ENCODE data around the gene B9D1.
A peak's percentile ranks its signal among the peaks of the same experiment; 100 is the strongest.

B9D1 gene

DNA sequence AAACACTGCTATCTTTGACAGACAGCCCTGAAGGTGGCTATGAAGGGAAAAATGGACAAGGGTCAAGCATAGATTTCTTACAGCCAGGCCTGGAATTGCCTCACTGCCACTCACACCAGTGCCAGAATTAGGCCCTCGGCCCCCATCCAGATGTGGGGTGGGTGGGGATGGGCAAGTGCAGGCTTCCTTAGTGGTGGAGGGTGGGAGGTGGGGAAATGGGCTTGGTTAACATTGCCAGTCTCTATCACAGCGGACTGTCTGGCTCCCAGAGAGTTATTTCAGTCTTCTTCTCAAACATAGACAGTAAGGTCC, 24.9 kb downstream of the B9D1 start:
- no peak overlapping the region for H3K27ac Mint-ChIP-seq
- peaks cover 4 to 7% of the 10 kb centered on the region in 2 donors for H3K36me3 Mint-ChIP-seq
- no peak overlapping the region for H3K4me3 Mint-ChIP-seq
- no peak for DNase-seq
- peaks cover 12 to 42% of the 10 kb centered on the region in 2 donors for H3K27me3 Mint-ChIP-seq
- H3K9me3 Mint-ChIP-seq = no peaks in the 10 kb centered on the region
- H3K4me1 Mint-ChIP-seq = peaks cover 2 to 13% of the 10 kb centered on the region in 2 donors
- ATAC-seq (replicated peaks) = no peak

DNA sequence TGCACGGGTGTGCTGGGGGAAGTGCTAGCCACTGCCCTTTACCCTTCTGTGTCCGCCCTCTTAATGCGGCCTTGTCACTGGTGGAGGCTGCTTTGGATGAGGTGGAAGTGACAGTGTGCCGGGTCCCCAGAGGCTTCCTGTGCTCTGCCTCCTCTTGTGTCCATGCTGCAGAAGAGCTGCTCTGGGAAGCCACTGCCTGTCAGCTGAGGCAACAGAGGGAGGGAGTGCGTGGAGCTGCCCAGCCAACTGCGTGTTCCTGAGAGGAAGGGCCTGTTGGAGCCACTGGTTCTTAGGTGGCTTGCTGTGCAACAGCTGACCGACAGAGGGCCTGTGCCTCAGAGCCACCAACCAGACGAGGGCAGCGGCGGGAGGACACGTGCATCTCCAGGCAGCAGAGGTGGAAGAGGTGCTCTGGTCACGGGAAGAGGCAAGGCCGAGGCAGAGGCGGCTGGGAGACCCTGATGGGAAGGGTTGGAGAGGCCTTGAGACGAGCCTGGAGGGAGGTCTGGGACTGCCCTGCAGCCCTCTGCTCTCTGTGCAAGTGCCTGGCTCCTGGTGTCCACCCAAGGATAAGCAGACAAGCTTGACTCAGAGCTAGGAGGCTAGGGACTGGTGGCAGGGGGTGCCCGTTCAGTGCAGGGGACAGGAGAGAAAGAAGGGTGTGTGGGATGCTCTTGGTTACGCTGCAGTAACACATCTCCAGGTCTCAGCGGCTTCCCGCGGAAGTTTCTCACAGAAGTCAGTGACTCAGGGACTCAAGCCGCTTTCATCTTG, 25.4 kb downstream of the B9D1 start:
- Mint-ChIP-seq H3K4me3 (no peak overlapping the region), H3K9me3 (no peaks in the 10 kb centered on the region), H3K27ac (no peak overlapping the region), H3K36me3 (peaks cover 7% of the 10 kb centered on the region in 2 donors), H3K4me1 (peaks cover 4 to 16% of the 10 kb centered on the region in 2 donors), H3K27me3 (peaks cover 11 to 44% of the 10 kb centered on the region in 2 donors)
- ATAC-seq (replicated peaks) = no peak
- no peak for DNase-seq

DNA sequence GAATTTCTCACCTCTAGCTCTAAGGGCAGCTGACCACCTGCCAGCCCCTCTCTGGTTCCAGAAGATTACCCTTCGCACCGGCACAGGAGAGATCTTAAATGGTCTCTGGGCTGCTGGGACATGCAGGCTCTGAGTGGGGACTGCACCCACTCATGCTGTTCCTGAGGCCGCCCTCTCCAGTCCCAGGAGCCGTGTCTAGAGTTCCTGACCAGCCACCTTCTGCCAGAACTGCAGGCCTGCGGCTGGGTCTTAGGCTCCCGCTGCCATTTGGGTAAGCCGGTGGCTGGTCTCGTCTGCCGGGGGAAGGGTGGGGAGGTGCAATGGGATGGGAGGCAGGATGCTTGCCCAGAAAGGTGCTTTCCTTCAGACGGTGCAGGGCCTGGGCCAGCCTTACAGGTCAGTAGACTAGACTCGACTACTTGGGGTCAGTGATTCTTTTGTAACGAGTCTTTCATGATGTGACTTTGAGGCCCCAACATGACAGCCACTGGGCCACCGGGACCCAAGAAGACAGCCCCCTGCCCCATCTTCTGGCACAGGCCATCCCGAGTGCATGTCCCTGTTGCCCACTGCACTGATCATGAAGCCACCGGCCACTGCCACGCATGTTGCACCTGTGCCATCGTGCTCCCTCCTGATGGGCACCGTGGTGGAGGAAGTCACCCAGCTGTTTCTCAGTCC, 26.4 kb downstream of the B9D1 start:
- ATAC-seq (replicated peaks) (no peak), DNase-seq (no peak)
- no peak overlapping the region for H3K27ac Mint-ChIP-seq
- H3K4me1 Mint-ChIP-seq = peaks cover 7 to 16% of the 10 kb centered on the region in 2 donors
- H3K9me3 Mint-ChIP-seq = no peaks in the 10 kb centered on the region
- peaks cover 3 to 33% of the 10 kb centered on the region in 2 donors for H3K27me3 Mint-ChIP-seq
- H3K4me3 Mint-ChIP-seq = no peak overlapping the region
- H3K36me3 Mint-ChIP-seq = peaks cover 10 to 11% of the 10 kb centered on the region in 2 donors

DNA sequence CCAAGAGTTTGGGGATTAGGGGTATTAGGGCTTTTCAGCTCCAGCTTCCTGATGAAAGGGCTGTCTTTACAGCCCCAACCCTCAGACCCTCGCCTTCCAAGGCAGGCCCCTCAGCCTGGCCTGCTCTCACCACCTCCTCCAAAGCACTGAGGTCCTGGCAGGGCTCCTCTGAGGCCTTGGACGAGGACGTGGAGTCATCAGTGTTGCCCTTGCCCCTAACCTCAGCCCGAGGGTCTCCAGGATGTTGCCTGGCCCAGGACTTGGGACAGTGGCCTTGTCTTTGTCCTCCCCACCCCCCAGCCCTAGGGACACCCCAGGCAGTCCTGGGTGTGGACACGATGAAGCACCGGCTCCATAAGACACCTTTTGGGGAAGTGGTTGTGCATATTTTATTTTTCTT, 28.2 kb downstream of the B9D1 start:
- Mint-ChIP-seq H3K27ac (no peak overlapping the region), H3K36me3 (peaks cover 10 to 18% of the 10 kb centered on the region in 2 donors), H3K27me3 (peaks cover 3 to 28% of the 10 kb centered on the region in 2 donors), H3K4me3 (no peak overlapping the region), H3K9me3 (no peaks in the 10 kb centered on the region), H3K4me1 (peaks cover 7 to 16% of the 10 kb centered on the region in 2 donors)
- no peak for ATAC-seq (replicated peaks)
- DNase-seq = no peak

DNA sequence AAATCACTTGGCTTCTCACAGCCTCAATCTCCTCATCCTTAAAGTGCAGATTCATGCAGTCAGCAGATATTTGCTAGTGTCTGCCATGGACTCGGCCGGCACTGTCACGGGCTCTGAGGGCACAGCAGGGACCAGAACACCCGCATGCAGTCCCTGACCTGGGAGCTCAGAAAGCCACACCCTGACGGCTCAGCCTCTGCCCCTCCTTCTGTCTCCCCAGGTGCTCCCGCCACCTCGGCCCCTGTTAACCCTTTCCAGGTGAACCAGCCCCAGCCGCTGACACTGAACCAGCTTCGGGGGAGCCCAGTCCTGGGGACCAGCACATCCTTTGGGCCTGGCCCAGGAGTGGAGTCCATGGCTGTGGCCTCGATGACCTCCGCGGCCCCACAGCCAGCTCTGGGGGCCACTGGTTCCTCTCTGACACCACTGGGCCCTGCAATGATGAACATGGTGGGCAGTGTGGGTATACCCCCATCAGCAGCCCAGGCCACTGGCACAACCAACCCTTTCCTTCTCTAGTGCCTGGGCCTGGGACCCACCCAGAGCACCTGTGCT, 28.7 kb downstream of the B9D1 start:
- Mint-ChIP-seq H3K27me3 (peaks cover 3 to 22% of the 10 kb centered on the region in 2 donors), H3K27ac (no peak overlapping the region), H3K36me3 (peaks cover 10 to 20% of the 10 kb centered on the region in 2 donors), H3K4me3 (no peak overlapping the region), H3K4me1 (peaks cover 7 to 16% of the 10 kb centered on the region in 2 donors), H3K9me3 (no peaks in the 10 kb centered on the region)
- DNase-seq (no peak), ATAC-seq (replicated peaks) (no peak)

DNA sequence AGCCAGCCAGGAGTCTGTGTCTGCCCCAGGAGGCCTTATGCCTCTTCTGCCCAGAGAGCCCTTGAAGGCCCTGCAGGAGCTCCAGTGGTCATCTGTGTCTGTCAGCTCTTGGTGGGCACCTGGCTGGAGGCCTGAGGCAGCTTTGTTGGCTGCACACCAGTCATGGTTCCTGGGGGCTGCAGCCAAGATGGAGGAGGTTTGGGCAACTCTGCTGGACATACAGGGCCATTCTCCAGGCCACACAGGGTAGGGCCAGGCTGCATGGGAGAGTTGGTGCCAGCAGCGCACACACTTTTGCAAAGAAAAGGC, 29.4 kb downstream of the B9D1 start:
- Mint-ChIP-seq H3K36me3 (peaks cover 10 to 22% of the 10 kb centered on the region in 2 donors), H3K27me3 (peaks cover 3 to 22% of the 10 kb centered on the region in 2 donors)
- DNase-seq = no peak

DNA sequence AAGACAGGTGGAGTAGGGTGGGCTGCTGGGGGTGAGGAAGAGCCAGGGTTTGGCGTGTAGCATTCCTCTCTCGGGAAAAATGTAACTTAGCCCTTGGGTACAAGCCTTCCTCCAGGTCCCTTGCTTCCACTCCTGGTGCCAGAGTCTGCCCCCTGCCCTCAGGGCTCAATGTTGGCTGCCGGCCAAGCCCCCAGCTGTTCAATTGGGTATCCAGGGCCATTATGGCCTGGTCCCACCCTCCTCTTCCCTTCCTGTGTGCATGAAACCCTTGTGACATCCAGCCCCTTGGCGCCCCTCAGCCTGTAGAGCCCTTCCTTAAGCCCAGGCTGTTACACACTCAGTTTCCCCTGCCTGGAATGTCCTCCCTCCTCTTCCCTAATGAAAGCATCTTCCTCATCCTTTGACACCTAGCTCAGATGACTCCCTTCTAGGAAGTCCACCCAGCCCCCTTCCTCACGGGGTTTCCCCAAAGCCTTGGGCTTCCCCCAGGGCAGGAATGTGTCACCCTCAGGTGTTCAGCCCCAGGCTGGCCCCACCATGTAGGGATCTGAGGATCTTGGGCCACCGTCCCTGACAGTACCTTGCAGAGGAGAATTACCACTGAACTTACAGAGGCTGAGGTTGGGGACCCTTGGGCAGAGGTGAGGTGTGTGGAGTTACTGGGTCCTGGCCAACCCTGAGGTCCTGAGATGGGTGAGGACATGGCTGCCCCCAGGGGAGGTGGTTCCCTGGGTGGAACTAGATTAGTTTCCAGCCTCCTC, 30.0 kb downstream of the B9D1 start:
- DNase-seq = peak; percentile 25
- H3K9me3 Mint-ChIP-seq = no peaks in the 10 kb centered on the region
- H3K4me3 Mint-ChIP-seq = no peak overlapping the region

More for the DNA sequence above, 29.4 kb downstream of the B9D1 start:
- Mint-ChIP-seq H3K4me3 (no peak overlapping the region), H3K27ac (no peak overlapping the region), H3K9me3 (no peaks in the 10 kb centered on the region), H3K4me1 (peaks cover 7 to 16% of the 10 kb centered on the region in 2 donors)
- ATAC-seq (replicated peaks) = no peak

DNA sequence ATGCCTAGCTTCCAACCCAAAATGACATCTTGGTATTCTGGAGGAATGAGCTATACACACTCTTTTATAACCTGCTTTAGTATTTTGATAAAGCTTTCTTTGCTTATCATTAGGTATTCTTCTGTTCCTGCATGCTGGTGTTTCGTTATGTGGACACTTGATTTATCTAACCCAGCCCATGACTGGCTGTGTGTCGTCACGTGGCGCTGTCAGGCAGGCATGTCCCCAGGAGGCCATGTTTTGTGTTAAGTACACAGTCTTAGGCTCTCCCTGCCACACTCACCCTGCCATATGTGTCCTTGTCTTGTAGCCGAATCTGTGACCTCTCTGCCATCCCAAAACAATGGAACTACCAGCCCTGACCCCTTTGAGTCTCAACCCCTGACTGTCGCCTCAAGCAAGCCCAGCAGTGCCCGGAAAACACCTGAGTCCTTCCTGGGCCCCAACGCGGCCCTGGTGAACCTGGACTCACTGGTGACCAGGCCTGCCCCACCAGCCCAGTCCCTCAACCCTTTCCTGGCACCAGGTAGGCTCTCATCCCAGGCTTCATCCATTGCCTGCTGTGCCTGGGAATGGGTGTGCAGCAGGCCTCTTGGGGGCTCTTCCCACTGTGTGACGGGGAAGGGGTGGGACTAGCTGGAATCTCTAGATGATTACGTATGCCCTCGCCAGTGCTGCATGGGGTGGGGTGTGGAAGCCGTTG, 30.8 kb downstream of the B9D1 start:
- ATAC-seq (replicated peaks) (no peak), DNase-seq (no peak)
- Mint-ChIP-seq H3K9me3 (no peaks in the 10 kb centered on the region), H3K27me3 (peaks cover 0 to 16% of the 10 kb centered on the region in 2 donors), H3K4me1 (peaks cover 7 to 10% of the 10 kb centered on the region in 2 donors), H3K27ac (no peak overlapping the region), H3K36me3 (peaks cover 13 to 28% of the 10 kb centered on the region in 2 donors), H3K4me3 (no peak overlapping the region)

More for the DNA sequence above, 30.0 kb downstream of the B9D1 start:
- Mint-ChIP-seq H3K36me3 (peaks cover 10 to 22% of the 10 kb centered on the region in 2 donors), H3K27me3 (peaks cover 3 to 22% of the 10 kb centered on the region in 2 donors), H3K4me1 (peaks cover 7 to 16% of the 10 kb centered on the region in 2 donors), H3K27ac (no peak overlapping the region)
- peak; percentile 58 to 79 for ATAC-seq (replicated peaks)

DNA sequence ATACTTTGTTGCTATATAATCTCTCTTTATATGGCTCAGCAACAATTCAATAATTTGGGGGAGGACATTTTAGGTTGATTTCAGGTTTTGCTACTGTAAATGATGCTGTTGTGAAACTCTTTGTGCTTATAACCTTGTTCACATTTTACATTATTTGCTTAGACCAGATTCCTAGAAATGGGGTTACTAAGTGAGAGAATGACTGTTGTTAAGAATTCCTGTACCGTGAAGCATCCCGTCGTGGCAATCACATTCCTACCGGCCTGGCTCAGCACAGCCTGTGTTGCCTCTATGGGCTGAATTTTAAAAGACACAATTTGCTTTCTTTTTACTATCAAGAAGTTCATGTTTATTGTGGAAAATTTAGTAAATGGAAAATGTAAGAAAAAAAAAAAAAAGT, 31.4 kb downstream of the B9D1 start:
- H3K27ac Mint-ChIP-seq = no peak overlapping the region
- peaks cover 0 to 3% of the 10 kb centered on the region in 2 donors for H3K9me3 Mint-ChIP-seq
- H3K36me3 Mint-ChIP-seq = peaks cover 19 to 31% of the 10 kb centered on the region in 2 donors
- DNase-seq (no peak), ATAC-seq (replicated peaks) (no peak)
- peaks cover 7 to 10% of the 10 kb centered on the region in 2 donors for H3K4me1 Mint-ChIP-seq
- H3K4me3 Mint-ChIP-seq = no peak overlapping the region
- H3K27me3 Mint-ChIP-seq = peaks cover 0 to 16% of the 10 kb centered on the region in 2 donors

DNA sequence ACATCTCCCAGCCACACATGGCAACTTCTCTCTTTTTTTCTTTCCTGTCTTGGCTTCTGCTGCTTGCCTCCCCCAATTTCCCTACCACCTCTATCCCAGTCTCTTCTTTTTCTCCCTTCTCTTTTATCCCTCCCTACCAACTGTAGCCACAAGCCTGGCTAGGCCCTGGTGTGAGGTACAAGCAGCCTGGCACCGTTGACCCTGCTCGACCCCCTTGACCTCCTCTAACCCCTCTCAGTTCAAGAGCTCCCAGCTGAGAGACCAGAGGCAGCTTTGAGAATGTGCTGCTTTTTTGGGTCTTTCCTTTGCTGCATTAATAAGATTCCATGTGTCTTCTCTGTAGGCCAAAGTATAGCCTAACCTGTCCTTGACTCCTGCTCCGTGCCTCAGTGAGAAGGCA, 32.3 kb downstream of the B9D1 start:
- no peak for DNase-seq
- H3K4me3 Mint-ChIP-seq = no peak overlapping the region
- H3K36me3 Mint-ChIP-seq = peaks cover 18 to 36% of the 10 kb centered on the region in 2 donors
- ATAC-seq (replicated peaks) = no peak
- peaks cover 0 to 5% of the 10 kb centered on the region in 2 donors for H3K9me3 Mint-ChIP-seq
- peak overlapping the region; percentile 20 for H3K27ac Mint-ChIP-seq
- H3K27me3 Mint-ChIP-seq = peaks cover 0 to 7% of the 10 kb centered on the region in 2 donors
- H3K4me1 Mint-ChIP-seq = peaks cover 7 to 10% of the 10 kb centered on the region in 2 donors

DNA sequence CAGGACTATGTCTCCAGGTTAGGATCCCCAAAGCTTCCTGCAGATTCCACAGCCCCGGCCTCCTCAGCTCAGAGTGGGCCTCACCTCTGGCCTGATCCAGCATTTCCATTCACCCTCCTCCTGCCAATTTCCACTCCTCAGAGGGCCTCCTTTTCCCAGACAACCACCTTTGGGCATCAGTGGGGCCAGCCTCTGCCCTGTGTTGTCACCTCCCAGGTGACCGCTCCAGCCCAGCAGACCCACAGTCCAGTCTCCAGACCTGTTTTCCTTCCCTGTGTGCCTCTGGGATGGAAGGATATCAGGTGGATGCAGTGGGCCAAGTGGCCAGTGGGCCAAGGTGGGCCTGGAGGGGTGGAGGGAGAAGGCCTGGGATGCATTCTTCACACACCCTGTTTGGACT, 32.7 kb downstream of the B9D1 start:
- DNase-seq (no peak), ATAC-seq (replicated peaks) (no peak)
- Mint-ChIP-seq H3K27ac (no peak overlapping the region), H3K4me3 (no peak overlapping the region), H3K4me1 (peaks cover 7 to 10% of the 10 kb centered on the region in 2 donors), H3K27me3 (peaks cover 0 to 6% of the 10 kb centered on the region in 2 donors), H3K36me3 (peaks cover 19 to 39% of the 10 kb centered on the region in 2 donors), H3K9me3 (peaks cover 0 to 5% of the 10 kb centered on the region in 2 donors)

DNA sequence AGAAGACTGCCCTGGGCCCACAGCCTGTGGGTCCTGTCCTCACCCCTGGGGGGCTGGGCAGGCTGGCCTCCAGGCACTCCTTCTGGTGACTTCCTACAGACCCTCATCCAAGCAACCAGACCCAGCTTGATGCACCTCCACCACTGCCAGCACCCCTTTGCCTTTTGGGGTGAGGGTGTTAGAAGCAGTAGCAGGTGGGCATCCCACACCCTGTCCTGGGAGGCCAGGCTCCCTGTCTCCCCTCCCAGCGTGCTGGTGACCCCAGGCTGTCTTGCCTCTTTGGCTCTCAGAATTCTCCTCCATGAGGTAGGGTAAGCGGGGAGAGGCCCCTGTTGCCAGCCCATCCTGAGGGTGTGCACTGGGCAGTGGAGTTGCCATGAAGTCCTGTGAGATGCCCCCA, 33.4 kb downstream of the B9D1 start:
- DNase-seq (no peak), ATAC-seq (replicated peaks) (no peak)
- peaks cover 15 to 37% of the 10 kb centered on the region in 2 donors for H3K36me3 Mint-ChIP-seq
- H3K27ac Mint-ChIP-seq = no peak overlapping the region
- peaks cover 0 to 5% of the 10 kb centered on the region in 2 donors for H3K9me3 Mint-ChIP-seq
- peaks cover 0 to 6% of the 10 kb centered on the region in 2 donors for H3K27me3 Mint-ChIP-seq
- H3K4me1 Mint-ChIP-seq = peaks cover 7 to 10% of the 10 kb centered on the region in 2 donors
- H3K4me3 Mint-ChIP-seq = no peak overlapping the region

DNA sequence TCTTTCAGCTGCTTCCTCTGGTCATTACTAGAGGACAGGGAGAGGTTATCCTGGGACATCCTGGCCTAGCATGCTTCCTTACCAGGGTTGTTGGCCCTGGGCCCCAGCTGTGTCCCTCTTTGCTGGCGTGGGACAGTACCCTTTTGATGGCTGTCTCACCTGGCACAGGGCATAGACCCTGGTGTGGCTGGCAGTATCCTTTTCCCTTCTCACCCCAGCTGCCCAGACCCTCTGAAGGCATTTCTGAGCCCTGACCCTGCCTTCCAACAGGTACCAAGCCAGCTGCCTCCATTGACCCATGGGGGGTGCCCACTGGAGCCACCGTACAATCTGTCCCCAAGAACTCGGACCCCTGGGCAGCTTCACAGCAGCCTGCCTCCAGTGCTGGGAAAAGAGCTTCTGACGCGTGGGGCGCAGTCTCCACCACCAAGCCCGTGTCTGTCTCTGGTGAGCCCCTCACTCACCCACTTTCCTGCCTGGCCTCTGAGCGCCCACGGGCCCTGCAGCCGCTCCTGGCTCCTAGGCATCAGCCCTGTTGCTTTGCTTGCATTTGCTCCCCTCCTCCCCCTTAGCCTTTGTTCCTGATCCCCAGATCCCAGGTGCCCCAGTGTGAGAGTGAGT, 34.0 kb downstream of the B9D1 start:
- Mint-ChIP-seq H3K27me3 (peaks cover 0 to 6% of the 10 kb centered on the region in 2 donors), H3K4me3 (no peak overlapping the region), H3K9me3 (peaks cover 0 to 5% of the 10 kb centered on the region in 2 donors), H3K36me3 (peaks cover 16 to 40% of the 10 kb centered on the region in 2 donors), H3K27ac (no peak overlapping the region), H3K4me1 (peaks cover 7 to 10% of the 10 kb centered on the region in 2 donors)
- DNase-seq (no peak), ATAC-seq (replicated peaks) (no peak)
